Adrenal gland (tissue), 12 donors: ENCODE data around the gene HMCN2. TPM values are rescaled to one million over a fixed set of nuclear protein-coding genes. Genes with fewer than 3 reads are reported as not detected.

Source experiments
- DNase-seq, 7 donors: peaks; one replicate each; pipeline ENCODE4 v3.0.0-alpha.2; 2019 to 2020
- H3K27ac ChIP-seq, 5 donors: fragments of 200-600 bp; sonication (generic) in 4 of 5; 1 replicate in 3 of 5; 2 replicates in 2 of 5; pipeline versions ENCODE4 v1.5.1 to v1.8.0; 2016 to 2020; ENCODE audit warnings: mild to moderate bottlenecking in 1 of 5
- H3K27me3 ChIP-seq: fragments of 200-600 bp; 2 replicates; pipeline ENCODE4 v1.8.0; 2021
- H3K36me3 ChIP-seq, 2 donors: fragments of 200-600 bp; replicated peaks in 1 of 2; 1 replicate in 1 of 2; 2 replicates in 1 of 2; pipeline versions ENCODE4 v1.5.1 to v1.8.0; 2018 to 2022
- H3K4me1 ChIP-seq, 2 donors: fragments of 200-600 bp; replicated peaks in 1 of 2; 1 replicate in 1 of 2; 2 replicates in 1 of 2; pipeline versions ENCODE4 v1.5.1 to v1.8.0; 2018 to 2021
- H3K4me3 ChIP-seq, 4 donors: fragments of 200-600 bp; sonication (generic) in 3 of 4; one replicate each; pipeline ENCODE4 v1.5.1; 2016 to 2018
- H3K9me3 ChIP-seq, 3 donors: fragments of 200-600 bp; sonication (generic) in 1 of 3; replicated peaks in 1 of 3; 1 replicate in 2 of 3; 2 replicates in 1 of 3; pipeline versions ENCODE4 v1.5.1 to v1.8.0; 2016 to 2021
- POLR2A ChIP-seq, 2 donors: fragments of 450-650 bp; IDR thresholded peaks; one replicate each; pipeline ENCODE4 v1.6.1; 2017; ENCODE audit warnings: antibody characterized with exemption in 2 of 2, mild to moderate bottlenecking in 2 of 2, moderate library complexity in 1 of 2
- WGBS, 4 donors: extraction: QIAGEN DNeasy Blood & Tissue Kit in 2 of 4; methylation state at CpG; one replicate each; pipeline versions ENCODE4 v1.1.5 to v1.1.7; 2013 to 2017; 5-methylcytosine and 5-hydroxymethylcytosine counted together
- intact Hi-C, 2 donors: fragments of 100-400 bp; cut with DNase I; formaldehyde crosslinking; loops; one replicate each; pipeline versions ENCODE4 v1.14.1 to v1.15.0; 2022 to 2023
- polyA plus RNA-seq, 3 donors: library from polyadenylated mRNA; stranded (reverse); fragments of 200-250 nt in 2 of 3; fragments of 350-450 nt in 1 of 3; fragmentation: Illumina TruSeq in 1 of 3; extraction: RNeasy Lipid Tissue Mini Kit (QIAGEN cat#74804) in 1 of 3; gene quantifications; one replicate each; pipeline ENCODE4 v1.2.3, GENCODE V29; 2013 to 2014
- total RNA-seq, 9 donors: library from RNA; depleted of rRNA in 4 of 9; stranded (reverse); fragments of >200 nt in 4 of 9; fragments of 120-200 nt in 1 of 9; fragmentation: NEBNext Ultra II Directional in 1 of 9; extraction: Animal tissue kit (Norgen Biotek cat#: 25700) in 1 of 9; gene quantifications; one replicate each; pipeline versions ENCODE4 v1.1.0 to v1.2.4, GENCODE V29; 2013 to 2023
- TF ChIP-seq, protein P1 (sequence below), 6 experiments: fragments of 450-650 bp in 4 of 6; fragments of 200-600 bp in 2 of 6; sonication (generic) in 1 of 6; IDR thresholded peaks; 1 replicate in 5 of 6; 2 replicates in 1 of 6; pipeline versions ENCODE4 v1.5.1 to v1.8.0; 2016 to 2021; ENCODE audit warnings: antibody characterized with exemption in 6 of 6, mild to moderate bottlenecking in 2 of 6, moderate library complexity in 1 of 6
- donor health status: healthy with polysubstance abuse.
- donor health status: Bipolar disorder and iron deficiency.
- donor health status: DM: yes; HTN: yes; CAD: no.
- donor health status: DM: no; HTN: no; CAD: no.
- donor health status: DM: no; HTN: no; CAD: no.
- donor health status: DM: yes; HTN: yes; CAD: no.

The HMCN2 gene
- total and polyA plus RNA-seq, 12 donors, result 0.05 to 25.8 (median 0.42) TPM; not detected in 1

GRCh38 chr9:130461218-130461630 lies 195.7 kb downstream of the HMCN2 start:
- 19 to 55% (median 22%) methylated on average over 2 to 22 of the region's 22 CpGs; no CpG with 5 or more reads in 1 of the 4 donors for WGBS, 4 donors
- no peak for TF ChIP-seq POLR2A (IDR thresholded peaks at IDR 0.05)
- TF ChIP-seq, protein P1, sequence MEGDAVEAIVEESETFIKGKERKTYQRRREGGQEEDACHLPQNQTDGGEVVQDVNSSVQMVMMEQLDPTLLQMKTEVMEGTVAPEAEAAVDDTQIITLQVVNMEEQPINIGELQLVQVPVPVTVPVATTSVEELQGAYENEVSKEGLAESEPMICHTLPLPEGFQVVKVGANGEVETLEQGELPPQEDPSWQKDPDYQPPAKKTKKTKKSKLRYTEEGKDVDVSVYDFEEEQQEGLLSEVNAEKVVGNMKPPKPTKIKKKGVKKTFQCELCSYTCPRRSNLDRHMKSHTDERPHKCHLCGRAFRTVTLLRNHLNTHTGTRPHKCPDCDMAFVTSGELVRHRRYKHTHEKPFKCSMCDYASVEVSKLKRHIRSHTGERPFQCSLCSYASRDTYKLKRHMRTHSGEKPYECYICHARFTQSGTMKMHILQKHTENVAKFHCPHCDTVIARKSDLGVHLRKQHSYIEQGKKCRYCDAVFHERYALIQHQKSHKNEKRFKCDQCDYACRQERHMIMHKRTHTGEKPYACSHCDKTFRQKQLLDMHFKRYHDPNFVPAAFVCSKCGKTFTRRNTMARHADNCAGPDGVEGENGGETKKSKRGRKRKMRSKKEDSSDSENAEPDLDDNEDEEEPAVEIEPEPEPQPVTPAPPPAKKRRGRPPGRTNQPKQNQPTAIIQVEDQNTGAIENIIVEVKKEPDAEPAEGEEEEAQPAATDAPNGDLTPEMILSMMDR (IDR thresholded peaks at IDR 0.05), result peak; percentile 73 to 96 (median 92)
- no peaks in the 10 kb centered on the region for H3K9me3 ChIP-seq
- H3K4me1 ChIP-seq, result no peaks in the 10 kb centered on the region
- intact Hi-C loops, result loop anchor here (1.0 to 2.0 kb wide), 2 partner anchors 222 kb away; no protein-coding TSS in a partner anchor
- H3K27me3 ChIP-seq, result no peaks in the 10 kb centered on the region
- no peaks in the 10 kb centered on the region for H3K36me3 ChIP-seq
- no peak overlapping the region for H3K4me3 ChIP-seq
- DNase-seq, result peak in 6 of 7 donors; percentile 47 to 70 (median 58)
- H3K27ac ChIP-seq, result no peak overlapping the region

- no peaks in the 10 kb centered on the region for H3K27me3 ChIP-seq
- TF ChIP-seq, protein P1 (IDR thresholded peaks at IDR 0.05), result no peak
- no peak for TF ChIP-seq POLR2A (IDR thresholded peaks at IDR 0.05)
- no peak for DNase-seq
- H3K9me3 ChIP-seq, result no peaks in the 10 kb centered on the region
- WGBS, 4 donors, result 80 to 92% (median 87%) methylated on average over 4 to 11 of the region's 11 CpGs; no CpG with 5 or more reads in 1 of the 4 donors
- intact Hi-C loops, result loop anchor here (1.0 to 2.0 kb wide), 2 partner anchors 221 to 222 kb away; no protein-coding TSS in a partner anchor
- no peaks in the 10 kb centered on the region for H3K4me1 ChIP-seq
- no peak overlapping the region for H3K4me3 ChIP-seq
- no peak overlapping the region for H3K27ac ChIP-seq
- no peaks in the 10 kb centered on the region for H3K36me3 ChIP-seq
Observed at GRCh38 chr9:130461731-130462130, 196.2 kb downstream of the HMCN2 start.

- intact Hi-C loops, result no loop called here
- WGBS, 4 donors, result 90 to 94% (median 92%) methylated on average over 16 to 27 of the region's 27 CpGs
- H3K4me1 ChIP-seq, result no peaks in the 10 kb centered on the region
- no peak overlapping the region for H3K4me3 ChIP-seq
- H3K9me3 ChIP-seq, result no peaks in the 10 kb centered on the region
- H3K27ac ChIP-seq, result no peak overlapping the region
- TF ChIP-seq POLR2A (IDR thresholded peaks at IDR 0.05), result no peak
- TF ChIP-seq, protein P1 (IDR thresholded peaks at IDR 0.05), result no peak
- no peak for DNase-seq
- no peaks in the 10 kb centered on the region for H3K36me3 ChIP-seq
- H3K27me3 ChIP-seq, result no peaks in the 10 kb centered on the region
Observed at GRCh38 chr9:130462685-130463540, 197.4 kb downstream of the HMCN2 start.

DNA sequence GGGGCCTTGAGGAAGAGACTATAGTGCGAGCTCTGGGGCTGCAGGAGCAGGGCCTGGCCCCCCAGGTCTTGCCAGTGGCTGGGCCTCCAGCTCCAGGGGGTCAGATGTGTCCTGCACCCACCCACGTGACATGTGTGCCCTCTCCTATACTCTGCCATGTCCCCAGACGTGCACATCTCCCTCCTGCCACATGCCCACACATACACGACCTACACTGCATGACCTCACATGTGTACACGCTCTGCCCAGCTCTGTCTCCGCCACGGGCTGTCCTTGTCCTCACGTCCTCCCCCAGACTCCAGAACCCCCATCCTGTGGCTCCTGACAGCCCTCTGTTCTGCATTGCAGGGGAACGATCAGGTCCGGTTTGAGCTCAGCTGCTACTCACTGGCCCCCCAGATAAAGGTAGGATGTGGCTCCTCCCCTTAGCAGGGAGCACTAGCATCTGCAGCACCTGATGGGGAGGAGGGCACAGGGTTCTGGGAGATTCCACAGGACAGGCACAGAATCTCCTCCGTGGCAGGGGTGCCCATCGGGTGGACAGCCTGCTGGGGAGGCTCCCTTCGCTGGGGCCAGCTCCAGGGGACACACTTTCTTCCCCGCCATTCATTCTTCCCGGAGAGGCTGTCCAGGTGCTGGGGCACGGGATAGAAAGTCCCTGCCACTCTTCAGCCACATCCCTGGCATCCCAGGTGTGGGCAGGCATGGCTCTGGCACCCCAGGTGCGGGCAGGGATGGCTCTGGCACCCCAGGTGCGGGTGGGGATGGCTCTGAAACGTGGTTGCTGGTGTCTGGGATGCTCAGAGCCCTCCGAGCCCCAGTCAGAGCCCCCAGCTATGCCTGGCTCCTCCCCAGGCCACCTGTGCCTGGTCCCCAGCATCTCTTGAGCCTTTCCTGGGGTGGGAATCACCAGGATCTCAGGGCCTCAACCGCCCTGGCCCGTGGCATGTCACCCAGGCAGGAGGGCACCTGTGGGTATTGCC lies 198.5 kb downstream of the HMCN2 start:
- Histone ChIP-seq H3K4me1 (no peaks in the 10 kb centered on the region), H3K4me3 (no peak overlapping the region), H3K27ac (no peak overlapping the region), H3K9me3 (no peaks in the 10 kb centered on the region), H3K36me3 (no peaks in the 10 kb centered on the region), H3K27me3 (no peaks in the 10 kb centered on the region)
- no peak for DNase-seq
- intact Hi-C loops, result no loop called here
- WGBS, 4 donors, result 81 to 91% (median 87%) methylated on average over 12 to 22 of the region's 22 CpGs
- TF ChIP-seq POLR2A (IDR thresholded peaks at IDR 0.05), result no peak
- TF ChIP-seq, protein P1 (IDR thresholded peaks at IDR 0.05), result no peak
